ENCODE measurements around the gene GDNF.

DNA sequence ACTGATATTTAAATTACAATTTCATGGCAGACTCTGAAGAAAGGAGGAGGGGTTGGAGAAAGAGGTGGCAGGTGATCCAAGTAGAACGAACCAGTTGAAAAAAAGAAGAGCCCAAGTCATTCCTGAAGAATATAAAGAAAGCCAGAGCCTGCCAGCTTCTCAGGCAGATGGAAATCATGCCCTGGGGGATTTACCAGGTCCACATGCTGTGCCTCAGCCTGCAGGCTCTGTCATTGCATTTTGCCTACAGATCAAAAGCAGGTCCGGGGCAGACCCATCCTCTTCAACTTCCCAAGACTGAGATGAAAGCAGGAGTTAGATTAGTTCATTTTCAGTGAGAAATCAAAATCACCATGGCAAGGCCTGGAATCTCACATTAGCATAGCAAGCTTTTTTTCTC, 48.5 kb downstream of the GDNF start:
- no peak for TF ChIP-seq POLR2AphosphoS5 (IDR thresholded peaks at IDR 0.05)
- TF ChIP-seq EP300 (IDR thresholded peaks at IDR 0.05), result no peak
- TF ChIP-seq, protein P1, sequence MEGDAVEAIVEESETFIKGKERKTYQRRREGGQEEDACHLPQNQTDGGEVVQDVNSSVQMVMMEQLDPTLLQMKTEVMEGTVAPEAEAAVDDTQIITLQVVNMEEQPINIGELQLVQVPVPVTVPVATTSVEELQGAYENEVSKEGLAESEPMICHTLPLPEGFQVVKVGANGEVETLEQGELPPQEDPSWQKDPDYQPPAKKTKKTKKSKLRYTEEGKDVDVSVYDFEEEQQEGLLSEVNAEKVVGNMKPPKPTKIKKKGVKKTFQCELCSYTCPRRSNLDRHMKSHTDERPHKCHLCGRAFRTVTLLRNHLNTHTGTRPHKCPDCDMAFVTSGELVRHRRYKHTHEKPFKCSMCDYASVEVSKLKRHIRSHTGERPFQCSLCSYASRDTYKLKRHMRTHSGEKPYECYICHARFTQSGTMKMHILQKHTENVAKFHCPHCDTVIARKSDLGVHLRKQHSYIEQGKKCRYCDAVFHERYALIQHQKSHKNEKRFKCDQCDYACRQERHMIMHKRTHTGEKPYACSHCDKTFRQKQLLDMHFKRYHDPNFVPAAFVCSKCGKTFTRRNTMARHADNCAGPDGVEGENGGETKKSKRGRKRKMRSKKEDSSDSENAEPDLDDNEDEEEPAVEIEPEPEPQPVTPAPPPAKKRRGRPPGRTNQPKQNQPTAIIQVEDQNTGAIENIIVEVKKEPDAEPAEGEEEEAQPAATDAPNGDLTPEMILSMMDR (IDR thresholded peaks at IDR 0.05), result no peak
